H9 (cell line): ENCODE results near the gene PITRM1. TPM values are rescaled to one million over a fixed set of nuclear protein-coding genes. Genes with fewer than 3 reads are reported as not detected.

Experiments used
- DNase-seq: peaks from one replicate; pipeline ENCODE4 v3.0.0-alpha.2; 2017
- H2AFZ ChIP-seq: one replicate; pipeline ENCODE4 v1.6.1; 2013; ENCODE audit warnings: mild to moderate bottlenecking, low read length, control low read depth, moderate library complexity
- H2AK5ac ChIP-seq: 2 replicates; pipeline ENCODE4 v1.6.1; 2013; ENCODE audit warnings: low read length, control low read depth, mixed read lengths; ENCODE audit not compliant: insufficient read length
- H2BK120ac ChIP-seq: one replicate; pipeline ENCODE4 v1.6.1; 2013; ENCODE audit warnings: low read depth, mild to moderate bottlenecking, low read length, control low read depth, inconsistent platforms; ENCODE audit not compliant: poor library complexity, severe bottlenecking
- H2BK12ac ChIP-seq: 2 replicates; pipeline ENCODE4 v1.6.1; 2013; ENCODE audit warnings: low read length, control low read depth, mixed read lengths, low read depth; ENCODE audit not compliant: insufficient read length
- H2BK15ac ChIP-seq: 2 replicates; pipeline ENCODE4 v1.6.1; 2013; ENCODE audit warnings: low read depth, low read length, control low read depth
- H2BK20ac ChIP-seq: one replicate; pipeline ENCODE4 v1.6.1; 2013; ENCODE audit warnings: low read depth, mild to moderate bottlenecking, low read length, control low read depth, inconsistent platforms; ENCODE audit not compliant: poor library complexity, severe bottlenecking
- H2BK5ac ChIP-seq: 2 replicates; pipeline ENCODE4 v1.6.1; 2013; ENCODE audit warnings: low read length, control low read depth, mixed read lengths; ENCODE audit not compliant: insufficient read length
- H3K14ac ChIP-seq: 2 replicates; pipeline ENCODE4 v1.6.1; 2013; ENCODE audit warnings: low read length, control low read depth; ENCODE audit not compliant: insufficient read depth
- H3K18ac ChIP-seq: 2 replicates; pipeline ENCODE4 v1.6.1; 2013; ENCODE audit warnings: low read depth, mild to moderate bottlenecking, mixed read lengths, low read length, control low read depth; ENCODE audit not compliant: insufficient read length
- H3K23ac ChIP-seq: 2 replicates; pipeline ENCODE4 v1.6.1; 2013; ENCODE audit warnings: low read length, control low read depth, mixed read lengths, low read depth; ENCODE audit not compliant: insufficient read length
- H3K23me2 ChIP-seq: 2 replicates; pipeline ENCODE4 v1.6.1; 2013; ENCODE audit warnings: low read depth, mild to moderate bottlenecking, mixed read lengths, low read length, control low read depth; ENCODE audit not compliant: insufficient read length, poor library complexity, severe bottlenecking
- H3K27ac ChIP-seq: 2 replicates; pipeline ENCODE4 v1.5.1; 2013; ENCODE audit warnings: low read length, control low read depth, mixed read lengths, low read depth; ENCODE audit not compliant: insufficient read length
- H3K27me3 ChIP-seq: 2 replicates; pipeline ENCODE4 v1.6.1; 2013; ENCODE audit warnings: low read length, control low read depth, inconsistent platforms; ENCODE audit not compliant: insufficient read depth
- H3K4ac ChIP-seq: 2 replicates; pipeline ENCODE4 v1.6.1; 2013; ENCODE audit warnings: low read depth, mild to moderate bottlenecking, control low read depth, inconsistent platforms, low read length, moderate library complexity
- H3K4me1 ChIP-seq: 2 replicates; pipeline ENCODE4 v1.6.1; 2013; ENCODE audit warnings: low read length, control low read depth, inconsistent platforms; ENCODE audit not compliant: insufficient read depth
- H3K4me2 ChIP-seq: 2 replicates; pipeline ENCODE4 v1.6.1; 2013; ENCODE audit warnings: low read length, control low read depth, mixed read lengths; ENCODE audit not compliant: insufficient read length, insufficient read depth
- H3K56ac ChIP-seq: 2 replicates; pipeline ENCODE4 v1.6.1; 2013; ENCODE audit warnings: low read depth, mild to moderate bottlenecking, mixed read lengths, low read length, control low read depth; ENCODE audit not compliant: insufficient read length
- H3K79me1 ChIP-seq: 2 replicates; pipeline ENCODE4 v1.6.1; 2013; ENCODE audit warnings: low read depth, mild to moderate bottlenecking, moderate library complexity, low read length, control low read depth, inconsistent platforms; ENCODE audit not compliant: insufficient read depth, poor library complexity, severe bottlenecking
- H3K79me2 ChIP-seq: 2 replicates; pipeline ENCODE4 v1.6.1; 2013; ENCODE audit warnings: low read length, control low read depth, inconsistent platforms; ENCODE audit not compliant: insufficient read depth
- H3K9ac ChIP-seq: 2 replicates; pipeline ENCODE4 v1.6.1; 2013; ENCODE audit warnings: low read length, control low read depth, mixed read lengths; ENCODE audit not compliant: insufficient read length; ENCODE audit errors: extremely low read depth
- H3K9me3 ChIP-seq: one replicate; pipeline ENCODE4 v1.6.1; 2013; ENCODE audit warnings: low read depth, low read length, inconsistent platforms; ENCODE audit not compliant: control insufficient read depth
- H3T11ph ChIP-seq: one replicate; pipeline ENCODE4 v1.6.1; 2013; ENCODE audit warnings: mild to moderate bottlenecking, low read length, control low read depth, inconsistent platforms
- H4K20me1 ChIP-seq: one replicate; pipeline ENCODE4 v1.6.1; 2013; ENCODE audit not compliant: control insufficient read depth, insufficient read length, insufficient read depth
- H4K5ac ChIP-seq: 2 replicates; pipeline ENCODE4 v1.6.1; 2013; ENCODE audit warnings: low read depth, mild to moderate bottlenecking, mixed read lengths, low read length, control low read depth; ENCODE audit not compliant: insufficient read length
- H4K8ac ChIP-seq: replicated peaks from 2 replicates; pipeline ENCODE4 v1.6.1; 2013; ENCODE audit warnings: low read length, control low read depth, mixed read lengths, low read depth; ENCODE audit not compliant: insufficient read length
- H4K91ac ChIP-seq: 2 replicates; pipeline ENCODE4 v1.6.1; 2013; ENCODE audit warnings: low read depth, mild to moderate bottlenecking, moderate library complexity, mixed read lengths, low read length, control low read depth; ENCODE audit not compliant: insufficient read length
- H3K27ac Mint-ChIP-seq, 3 experiments: 2 replicates in 2 of 3; 3 replicates in 1 of 3; pipeline ENCODE4 v1.8.0; 2020 to 2021; ENCODE audit warnings: mixed read lengths in 3 of 3, mild to moderate bottlenecking in 1 of 3, moderate library complexity in 1 of 3
- H3K27me3 Mint-ChIP-seq: 2 replicates; pipeline ENCODE4 v1.8.0; 2021; ENCODE audit warnings: low read depth, mild to moderate bottlenecking, moderate library complexity, mixed read lengths
- H3K36me3 Mint-ChIP-seq, 3 experiments: 2 replicates in 2 of 3; 3 replicates in 1 of 3; pipeline ENCODE4 v1.8.0; 2020 to 2021; ENCODE audit warnings: low read depth in 3 of 3, mixed read lengths in 3 of 3; ENCODE audit not compliant: insufficient read depth in 1 of 3
- H3K4me1 Mint-ChIP-seq, 2 experiments: 2 replicates each; pipeline ENCODE4 v1.8.0; 2020; ENCODE audit warnings: mixed read lengths in 2 of 2
- H3K4me3 Mint-ChIP-seq, 2 experiments: 2 replicates in 1 of 2; 3 replicates in 1 of 2; pipeline ENCODE4 v1.8.0; 2020 to 2021; ENCODE audit warnings: mild to moderate bottlenecking in 2 of 2, mixed read lengths in 2 of 2, moderate library complexity in 1 of 2
- H3K9me3 Mint-ChIP-seq, 2 experiments: 2 replicates in 1 of 2; 3 replicates in 1 of 2; pipeline ENCODE4 v1.8.0; 2020; ENCODE audit warnings: mild to moderate bottlenecking in 2 of 2, mixed read lengths in 2 of 2, moderate library complexity in 1 of 2
- WGBS: extraction: QIAGEN DNeasy Blood & Tissue Kit; methylation state at CpG from one replicate; pipeline ENCODE4 v1.1.7; 2013; ENCODE audit warnings: missing lambda C conversion rate, low lambda C conversion rate, mixed read lengths; ENCODE audit not compliant: insufficient read length; ENCODE audit errors: extremely low coverage; 5-methylcytosine and 5-hydroxymethylcytosine counted together
- total RNA-seq: library from RNA; stranded (reverse); gene quantifications from 2 replicates; pipeline ENCODE4 v1.2.1, GENCODE V29; 2021
- TF ChIP-seq, protein P1 (sequence below): fragments of 200-600 bp; sonication (generic); conservative IDR thresholded peaks from 3 replicates; pipeline ENCODE4 v1.8.0; 2021; ENCODE audit warnings: antibody characterized with exemption, mild to moderate bottlenecking

Gene PITRM1
- total RNA-seq, 1 experiment from 2014 or later: 27.8 TPM

DNA sequence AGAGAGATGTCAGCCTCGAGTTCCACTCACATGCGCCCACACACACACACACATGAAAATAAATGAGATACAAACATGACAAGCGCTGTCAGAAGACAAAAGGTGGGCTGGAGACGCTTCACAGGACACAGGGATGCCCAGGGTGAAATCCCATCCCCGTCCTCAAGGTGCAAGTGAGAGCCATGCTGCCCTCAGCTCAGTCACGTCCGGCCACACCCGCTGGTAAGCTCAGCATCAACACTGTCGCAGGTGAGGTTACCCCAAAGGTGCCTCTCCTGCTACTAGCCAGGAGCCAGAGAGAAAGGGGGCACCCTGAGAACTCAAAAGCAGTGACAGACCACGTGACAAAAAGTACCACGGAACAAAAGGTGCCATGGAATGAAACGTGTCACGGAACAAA lies 22.2 kb downstream of the PITRM1 start:
- Histone ChIP-seq H2BK20ac (no peak overlapping the region), H2BK15ac (no peak overlapping the region), H4K5ac (no peak overlapping the region), H2BK5ac (no peak overlapping the region), H3K27ac (no peak overlapping the region), H3K9ac (no peak overlapping the region), H3K23ac (no peak overlapping the region), H3K14ac (no peak overlapping the region), H2BK120ac (no peak overlapping the region), H3K18ac (no peak overlapping the region), H4K8ac (no peak overlapping the region), H4K91ac (no peak overlapping the region), H3K79me2 (no peaks in the 10 kb centered on the region), H3K9me3 (no peaks in the 10 kb centered on the region), H3K79me1 (no peaks in the 10 kb centered on the region), H3K56ac (no peak overlapping the region), H3K27me3 (no peaks in the 10 kb centered on the region), H3K4me2 (no peak overlapping the region), H3K4me1 (no peaks in the 10 kb centered on the region), H3K23me2 (no peaks in the 10 kb centered on the region), H2BK12ac (no peak overlapping the region), H3T11ph (no peak overlapping the region), H2AK5ac (no peak overlapping the region), H2AFZ (no peak overlapping the region), H3K4ac (no peak overlapping the region), H4K20me1 (no peaks in the 10 kb centered on the region)
- no CpG with 5 or more reads among the region's 13 CpGs for WGBS
- Mint-ChIP-seq H3K27ac (no peak overlapping the region; a peak in 1 of 7 replicates), H3K4me1 (no peaks in the 10 kb centered on the region), H3K36me3 (peaks cover 18 to 77% (median 58%) of the 10 kb centered on the region in 3 experiments; a peak in 6 of 7 replicates), H3K4me3 (no peak overlapping the region), H3K27me3 (no peaks in the 10 kb centered on the region), H3K9me3 (no peaks in the 10 kb centered on the region)
- DNase-seq: no peak
- TF ChIP-seq, protein P1, sequence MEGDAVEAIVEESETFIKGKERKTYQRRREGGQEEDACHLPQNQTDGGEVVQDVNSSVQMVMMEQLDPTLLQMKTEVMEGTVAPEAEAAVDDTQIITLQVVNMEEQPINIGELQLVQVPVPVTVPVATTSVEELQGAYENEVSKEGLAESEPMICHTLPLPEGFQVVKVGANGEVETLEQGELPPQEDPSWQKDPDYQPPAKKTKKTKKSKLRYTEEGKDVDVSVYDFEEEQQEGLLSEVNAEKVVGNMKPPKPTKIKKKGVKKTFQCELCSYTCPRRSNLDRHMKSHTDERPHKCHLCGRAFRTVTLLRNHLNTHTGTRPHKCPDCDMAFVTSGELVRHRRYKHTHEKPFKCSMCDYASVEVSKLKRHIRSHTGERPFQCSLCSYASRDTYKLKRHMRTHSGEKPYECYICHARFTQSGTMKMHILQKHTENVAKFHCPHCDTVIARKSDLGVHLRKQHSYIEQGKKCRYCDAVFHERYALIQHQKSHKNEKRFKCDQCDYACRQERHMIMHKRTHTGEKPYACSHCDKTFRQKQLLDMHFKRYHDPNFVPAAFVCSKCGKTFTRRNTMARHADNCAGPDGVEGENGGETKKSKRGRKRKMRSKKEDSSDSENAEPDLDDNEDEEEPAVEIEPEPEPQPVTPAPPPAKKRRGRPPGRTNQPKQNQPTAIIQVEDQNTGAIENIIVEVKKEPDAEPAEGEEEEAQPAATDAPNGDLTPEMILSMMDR: no peak
